AG20443 (cell line): Measurements from ENCODE around the gene ITIH5.
A peak's percentile ranks its signal among the peaks of the same experiment; 100 is the strongest.
"Not testable (repeated sequence)": the region's sequence is repeated elsewhere in the genome, so short reads cannot be mapped to it uniquely, and the experiment has no call there.

Source experiments
- DNase-seq: peaks from one replicate; pipeline ENCODE4 v3.0.0; 2012; ENCODE audit warnings: low spot score, mixed read lengths

The ITIH5 gene

DNA sequence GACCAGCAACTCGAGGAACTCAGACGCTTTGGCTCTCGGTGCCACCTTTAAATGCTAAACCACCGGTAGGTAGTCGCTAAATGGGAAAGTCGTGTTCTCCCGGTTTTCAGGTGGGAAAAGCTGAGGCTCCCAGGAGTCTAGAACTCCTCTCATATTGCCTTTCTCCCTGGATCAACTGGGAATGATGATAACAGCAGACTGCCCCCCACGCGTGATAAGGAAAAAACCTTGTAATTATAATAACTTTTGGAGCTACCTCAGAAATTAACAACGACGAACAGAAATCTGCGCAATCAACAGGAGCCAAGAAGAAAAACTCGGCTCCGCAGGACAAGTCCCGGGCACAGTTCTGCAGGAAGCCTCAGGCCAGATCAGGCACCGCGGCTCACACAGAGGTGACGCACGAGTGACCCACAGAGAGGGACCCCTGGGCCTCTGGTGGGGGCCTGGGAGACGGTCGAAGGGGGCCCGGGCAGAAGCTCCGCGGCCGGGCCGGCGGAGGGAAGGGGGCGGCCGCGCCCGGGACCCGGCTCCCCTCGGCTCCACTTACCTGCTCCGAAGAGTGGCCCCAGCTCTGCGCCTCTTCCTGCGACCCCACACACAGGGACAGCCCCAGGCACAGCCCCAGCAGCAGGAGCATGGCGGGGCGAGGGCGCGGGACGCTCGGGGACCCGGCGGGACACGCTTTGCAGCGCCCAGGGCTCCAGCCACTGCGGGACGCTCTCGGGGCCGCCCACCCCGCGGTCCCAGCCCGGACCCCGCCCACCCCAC lies at the start of gene ITIH5:
Gene ITIH5 (minus strand): TSS at position 714 of the 771 bp plus-strand sequence. CDS start 74 bp downstream, at position 640.
- peak; percentile 46 for DNase-seq

DNA sequence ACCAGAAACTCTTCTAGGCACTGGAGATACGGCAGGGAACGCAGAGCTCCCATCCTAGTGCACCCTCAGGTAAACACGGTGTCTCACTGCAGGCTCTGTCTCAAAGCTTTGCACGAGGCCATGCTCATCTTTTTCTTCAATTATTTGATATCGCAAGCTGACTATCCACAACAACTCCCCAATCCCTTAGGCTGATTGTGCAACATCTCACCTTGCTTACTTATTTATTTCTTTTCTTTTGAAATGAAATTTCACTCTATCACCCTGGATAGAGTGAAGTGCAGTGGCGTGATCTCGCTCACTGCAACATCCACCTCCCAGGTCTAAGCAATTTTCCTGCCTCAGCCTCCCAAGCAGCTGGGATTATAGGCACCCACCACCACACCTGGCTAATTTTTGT lies 48.7 kb upstream of the ITIH5 start:
- DNase-seq: no peak

GRCh38 chr10:7711075-7711474 lies 44.3 kb upstream of the ITIH5 start:
- not testable (repeated sequence) for DNase-seq

GRCh38 chr10:7710446-7710845 lies 43.7 kb upstream of the ITIH5 start:
- no peak for DNase-seq

DNA sequence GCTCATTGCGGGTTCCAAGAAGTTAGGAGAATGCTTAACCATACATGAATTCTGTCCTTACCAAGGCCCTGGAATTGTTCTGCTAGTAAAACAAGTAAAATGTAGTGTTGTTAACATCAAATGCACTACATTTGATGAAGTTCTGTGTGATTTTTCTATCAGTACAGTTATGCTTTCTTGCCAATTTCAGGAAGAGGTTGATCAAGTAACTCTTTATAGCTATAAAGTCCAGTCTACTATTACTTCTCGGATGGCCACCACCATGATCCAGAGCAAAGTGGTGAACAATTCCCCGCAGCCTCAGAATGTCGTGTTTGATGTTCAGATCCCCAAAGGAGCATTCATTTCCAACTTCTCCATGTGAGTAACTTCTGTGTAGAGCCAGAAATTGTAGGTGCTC lies 42.1 kb upstream of the ITIH5 start:
- DNase-seq: no peak

DNA sequence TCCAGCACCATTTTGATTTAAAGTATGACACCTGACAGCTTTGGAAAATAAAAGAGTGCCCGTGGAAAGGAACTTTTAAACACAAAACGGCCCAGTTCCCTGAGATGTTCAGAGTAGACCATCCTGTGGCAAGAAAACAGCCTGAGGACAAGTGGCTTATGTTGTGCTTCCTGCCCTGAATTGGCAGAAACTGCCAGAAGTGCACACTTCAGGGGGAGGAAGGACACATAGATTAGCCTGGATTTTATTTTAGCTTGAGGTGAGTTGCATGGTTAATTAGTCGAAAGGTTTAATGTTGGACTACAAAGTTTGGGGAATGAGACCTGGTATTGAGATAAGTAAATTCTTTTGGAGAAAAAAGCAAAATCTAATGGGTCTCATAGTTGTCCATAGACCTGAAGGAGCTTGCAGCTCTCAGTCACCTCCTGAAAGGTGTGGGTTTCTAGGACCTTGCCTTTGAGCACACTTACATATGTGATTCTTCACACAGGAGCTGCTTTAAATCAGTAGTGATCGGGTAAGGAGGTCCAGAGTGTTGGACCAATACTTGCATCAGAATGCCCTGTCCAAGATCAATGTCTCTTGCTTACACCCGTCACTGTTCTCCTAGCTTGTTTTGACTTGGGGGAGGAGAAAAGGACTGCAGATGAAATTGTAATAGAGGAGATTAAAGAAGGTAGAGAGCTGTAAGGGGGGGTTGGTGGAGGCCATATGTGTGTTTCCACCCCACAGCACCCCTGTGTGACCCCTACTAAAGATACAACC lies 41.3 kb upstream of the ITIH5 start:
- DNase-seq: no peak

GRCh38 chr10:7707102-7707501 lies 40.3 kb upstream of the ITIH5 start:
- DNase-seq: no peak

DNA sequence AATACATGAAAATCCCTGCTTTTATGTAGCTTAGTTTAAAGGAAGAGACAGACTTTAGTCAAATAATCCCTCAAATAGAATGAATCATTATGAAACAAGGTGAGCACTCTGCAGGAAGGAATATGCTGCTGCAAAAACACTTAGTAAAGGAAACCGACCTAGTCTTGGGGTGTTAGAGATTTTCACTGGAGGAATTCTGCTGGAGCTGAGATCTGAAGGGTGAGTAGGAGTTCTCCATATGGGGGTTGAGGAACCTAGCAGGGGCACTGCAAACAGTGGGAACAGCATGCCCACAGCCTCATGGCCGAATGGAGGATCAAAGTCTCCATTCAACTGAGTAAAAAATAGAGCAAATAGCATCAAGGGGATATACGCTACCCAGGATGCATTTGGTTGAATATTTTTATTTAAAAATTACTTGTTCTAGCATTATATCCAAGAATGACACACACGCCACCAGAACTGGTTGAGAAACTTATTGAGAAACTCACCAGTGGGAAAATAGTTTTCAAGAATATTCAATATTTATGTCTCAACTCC lies 39.8 kb upstream of the ITIH5 start:
- DNase-seq: no peak

- DNase-seq: no peak
These were observed 38.6 kb upstream of the ITIH5 start for GRCh38 chr10:7705341-7705740.

GRCh38 chr10:7704071-7705016 lies 37.6 kb upstream of the ITIH5 start:
- DNase-seq: no peak

GRCh38 chr10:7703140-7703539 lies 36.4 kb upstream of the ITIH5 start, which contains the start of gene ITIH2:
TSS of gene ITIH2 (plus strand) at chr10:7703316. CDS start at chr10:7703435, 119 bp downstream.
- no peak for DNase-seq

DNA sequence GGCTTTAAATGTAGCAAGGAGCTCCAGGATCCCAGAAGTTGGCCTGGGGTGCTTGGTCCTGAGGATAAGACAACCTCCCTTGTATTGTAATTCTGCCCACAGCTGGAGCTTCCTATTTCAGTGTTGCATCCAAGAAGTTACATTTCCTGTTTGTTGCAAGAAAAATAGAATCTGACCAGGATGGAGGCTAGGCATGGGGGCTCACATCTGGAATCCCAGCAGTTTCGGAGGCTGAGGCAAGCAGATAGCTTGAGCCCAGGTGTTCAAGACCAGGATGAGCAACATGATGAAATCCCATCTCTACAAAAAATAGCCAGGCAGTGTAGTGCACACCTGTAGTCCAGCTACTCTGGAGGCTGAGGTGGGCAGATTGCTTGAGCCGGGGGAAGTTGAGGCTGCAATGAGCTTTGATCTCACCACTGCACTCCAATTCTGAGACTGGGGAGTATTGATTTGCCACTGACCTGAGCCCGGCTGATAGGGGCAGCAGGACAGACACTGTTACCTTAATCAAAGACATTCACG lies 35.6 kb upstream of the ITIH5 start:
- no peak for DNase-seq

GRCh38 chr10:7701158-7701742 lies 34.5 kb upstream of the ITIH5 start:
- no peak for DNase-seq

DNA sequence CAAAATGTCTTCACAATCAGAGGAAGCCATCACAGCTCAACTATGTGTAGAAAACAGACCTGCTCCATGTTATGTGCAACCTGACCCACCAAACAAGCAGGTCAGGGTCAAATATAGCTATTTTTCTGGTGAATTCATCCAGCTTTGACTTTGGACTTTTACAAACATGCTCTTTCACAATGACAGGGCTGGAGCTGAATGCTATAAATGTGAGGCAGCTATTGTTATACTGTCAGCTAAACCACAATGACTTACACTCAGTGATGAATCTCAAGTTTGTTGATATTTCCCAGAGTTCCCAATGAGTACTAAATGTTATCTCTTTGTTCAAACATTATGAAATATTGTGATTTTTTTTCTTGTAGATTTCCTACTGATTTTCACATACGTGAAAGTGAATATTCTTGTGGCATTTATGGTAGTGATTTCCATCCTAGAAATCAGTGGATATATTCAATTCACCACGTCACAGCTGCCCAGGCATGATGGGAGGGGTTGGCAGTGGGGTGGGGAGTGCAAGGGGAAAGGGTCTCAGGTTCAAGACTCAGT lies 33.9 kb upstream of the ITIH5 start:
- peak; percentile 18 for DNase-seq

GRCh38 chr10:7697426-7697825 lies 30.7 kb upstream of the ITIH5 start:
- no peak for DNase-seq

DNA sequence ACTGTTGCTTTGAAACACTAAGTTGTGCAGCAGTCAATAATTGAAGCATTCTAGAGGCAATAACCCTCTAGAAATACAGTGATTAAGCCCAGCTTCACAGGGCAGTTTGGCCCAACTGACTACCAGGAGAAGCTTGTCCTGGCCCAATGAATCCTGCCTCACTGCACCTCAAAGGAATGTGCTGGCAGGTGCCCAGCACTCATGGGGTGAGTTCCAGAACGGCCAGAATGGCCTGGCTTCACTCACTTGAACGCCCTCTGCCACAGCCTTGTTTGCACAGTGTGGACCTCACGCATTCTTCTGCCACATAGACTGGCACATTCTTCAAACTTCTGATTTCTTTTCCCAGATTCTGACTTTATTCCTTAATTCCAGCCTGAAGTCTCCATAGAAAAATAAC lies 29.8 kb upstream of the ITIH5 start:
- DNase-seq: no peak

GRCh38 chr10:7693194-7693593 lies 26.4 kb upstream of the ITIH5 start:
- not testable (repeated sequence) for DNase-seq

DNA sequence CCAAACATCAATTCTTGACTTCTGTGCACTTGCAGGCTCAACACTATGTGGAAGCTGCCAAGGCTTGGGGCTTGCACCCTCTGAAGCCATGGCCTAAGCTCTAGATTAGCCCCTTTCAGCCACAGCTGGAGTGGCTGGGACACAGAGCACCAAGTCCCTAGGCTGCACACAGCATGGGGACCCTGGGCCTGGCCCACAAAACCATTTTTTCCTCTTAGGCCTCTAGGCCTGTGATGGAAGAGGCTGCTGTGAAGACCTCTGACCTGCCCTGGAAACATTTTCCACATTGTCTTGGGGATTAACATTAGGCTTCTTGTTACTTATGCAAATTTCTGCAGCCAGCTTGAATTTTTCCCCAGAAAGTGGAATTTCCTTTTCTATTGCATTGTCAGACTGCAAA lies 25.6 kb upstream of the ITIH5 start:
- DNase-seq: not testable (repeated sequence)

DNA sequence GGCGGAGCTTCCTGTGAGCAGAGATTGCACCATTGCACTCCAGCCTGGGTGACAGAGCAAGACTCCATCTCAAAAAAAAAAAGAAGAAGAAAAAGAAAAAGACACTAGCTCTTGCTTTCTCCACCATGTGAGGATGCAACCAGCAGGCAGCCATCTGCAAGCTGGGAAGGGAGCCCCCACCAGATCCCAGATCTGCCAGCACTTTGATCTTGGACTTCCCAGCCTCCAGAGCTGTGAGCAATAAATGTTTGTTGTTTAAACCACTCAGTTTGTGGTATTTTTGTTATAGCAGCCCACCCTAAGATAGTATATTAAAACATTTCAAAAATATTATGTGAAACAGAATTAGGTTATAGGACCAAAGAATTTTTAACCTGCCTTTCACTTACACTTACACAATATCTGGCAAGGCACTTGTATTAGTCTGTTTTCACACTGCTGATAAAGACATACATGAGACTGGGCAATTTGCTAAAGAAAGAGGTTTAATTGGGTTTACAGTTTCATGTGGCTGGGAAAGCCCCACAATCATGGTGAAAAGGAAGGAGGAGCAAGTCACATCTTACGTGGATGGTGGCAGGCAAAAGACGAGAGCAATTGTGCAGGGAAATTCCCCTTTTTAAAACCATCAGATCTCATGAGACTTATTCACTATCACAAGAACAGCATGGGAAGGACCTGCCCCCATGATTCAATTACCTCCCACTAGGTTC lies 24.3 kb upstream of the ITIH5 start:
- DNase-seq: not testable (repeated sequence)

GRCh38 chr10:7689591-7689990 lies 22.8 kb upstream of the ITIH5 start:
- no peak for DNase-seq
